Activated B cell treated with CpG ODN at 0.5 μM for 24 hours (primary cell): ENCODE data around the gene ALK. TPM values are rescaled to one million over a fixed set of nuclear protein-coding genes. Genes with fewer than 3 reads are reported as not detected.

Experiments used
- ATAC-seq: fragments of 200-7000 bp; cut with Tn5 transposase; one replicate; pipeline ENCODE4 v1.10.0; 2021; ENCODE audit warnings: low read depth, mild to moderate bottlenecking, moderate library complexity
- CTCF ChIA-PET: fragments of 350-600 bp; sonication (Branson Sonifier 250); formaldehyde crosslinking; loops from one replicate; lab custom pipeline; 2021; ENCODE audit warnings: antibody characterized with exemption; lab: Charles Lee
- POLR2A ChIA-PET: fragments of 350-600 bp; sonication (Branson Sonifier 250); formaldehyde crosslinking; loops from one replicate; lab custom pipeline; 2021; ENCODE audit warnings: antibody characterized with exemption; lab: Charles Lee
- DNase-seq: peaks from one replicate; pipeline ENCODE4 v3.0.0; 2022
- H3K27ac Mint-ChIP-seq: one replicate; pipeline ENCODE4 v1.8.0; 2020; ENCODE audit warnings: mixed read lengths
- H3K27me3 Mint-ChIP-seq: one replicate; pipeline ENCODE4 v1.8.0; 2021; ENCODE audit warnings: mixed read lengths
- H3K36me3 Mint-ChIP-seq: one replicate; pipeline ENCODE4 v1.8.0; 2021; ENCODE audit warnings: low read depth, mixed read lengths
- H3K4me1 Mint-ChIP-seq: one replicate; pipeline ENCODE4 v1.8.0; 2021; ENCODE audit warnings: mixed read lengths
- H3K4me3 Mint-ChIP-seq: one replicate; pipeline ENCODE4 v1.8.0; 2020; ENCODE audit warnings: mild to moderate bottlenecking, mixed read lengths
- H3K9me3 Mint-ChIP-seq: one replicate; pipeline ENCODE4 v1.8.0; 2020; ENCODE audit warnings: mixed read lengths
- intact Hi-C: fragments of 100-400 bp; cut with micrococcal nuclease; formaldehyde crosslinking; loops from one replicate; pipeline ENCODE4 v1.15.1; 2024
- total RNA-seq: library from RNA; stranded (reverse); gene quantifications from 2 replicates; pipeline ENCODE4 v1.2.3, GENCODE V29; 2022
- TF ChIP-seq, protein P1 (sequence below): fragments of 200-600 bp; IDR thresholded peaks from one replicate; pipeline ENCODE4 v1.8.0; 2022; ENCODE audit warnings: antibody characterized with exemption, mild to moderate bottlenecking

ALK gene
- total RNA-seq, 1 donor from 2014 or later: not detected

GRCh38 chr2:29377788-29378187, 543.6 kb downstream of the ALK start:
- TF ChIP-seq, protein P1, sequence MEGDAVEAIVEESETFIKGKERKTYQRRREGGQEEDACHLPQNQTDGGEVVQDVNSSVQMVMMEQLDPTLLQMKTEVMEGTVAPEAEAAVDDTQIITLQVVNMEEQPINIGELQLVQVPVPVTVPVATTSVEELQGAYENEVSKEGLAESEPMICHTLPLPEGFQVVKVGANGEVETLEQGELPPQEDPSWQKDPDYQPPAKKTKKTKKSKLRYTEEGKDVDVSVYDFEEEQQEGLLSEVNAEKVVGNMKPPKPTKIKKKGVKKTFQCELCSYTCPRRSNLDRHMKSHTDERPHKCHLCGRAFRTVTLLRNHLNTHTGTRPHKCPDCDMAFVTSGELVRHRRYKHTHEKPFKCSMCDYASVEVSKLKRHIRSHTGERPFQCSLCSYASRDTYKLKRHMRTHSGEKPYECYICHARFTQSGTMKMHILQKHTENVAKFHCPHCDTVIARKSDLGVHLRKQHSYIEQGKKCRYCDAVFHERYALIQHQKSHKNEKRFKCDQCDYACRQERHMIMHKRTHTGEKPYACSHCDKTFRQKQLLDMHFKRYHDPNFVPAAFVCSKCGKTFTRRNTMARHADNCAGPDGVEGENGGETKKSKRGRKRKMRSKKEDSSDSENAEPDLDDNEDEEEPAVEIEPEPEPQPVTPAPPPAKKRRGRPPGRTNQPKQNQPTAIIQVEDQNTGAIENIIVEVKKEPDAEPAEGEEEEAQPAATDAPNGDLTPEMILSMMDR: no peak
- no peaks in the 10 kb centered on the region for H3K36me3 Mint-ChIP-seq
- intact Hi-C loops: no loop called here
- H3K4me3 Mint-ChIP-seq: no peak overlapping the region
- H3K4me1 Mint-ChIP-seq: no peaks in the 10 kb centered on the region
- POLR2A ChIA-PET: no interaction called here
- no peak overlapping the region for H3K27ac Mint-ChIP-seq
- ATAC-seq: no peak
- DNase-seq: no peak
- CTCF ChIA-PET: no interaction called here
- H3K9me3 Mint-ChIP-seq: no peaks in the 10 kb centered on the region
- peaks cover 6% of the 10 kb centered on the region for H3K27me3 Mint-ChIP-seq

GRCh38 chr2:29376541-29376940, 544.8 kb downstream of the ALK start:
- H3K9me3 Mint-ChIP-seq: no peaks in the 10 kb centered on the region
- POLR2A ChIA-PET: no interaction called here
- H3K36me3 Mint-ChIP-seq: no peaks in the 10 kb centered on the region
- no peak overlapping the region for H3K27ac Mint-ChIP-seq
- no peak overlapping the region for H3K4me3 Mint-ChIP-seq
- TF ChIP-seq, protein P1: no peak
- ATAC-seq (no peak), DNase-seq (no peak)
- intact Hi-C loops: no loop called here
- CTCF ChIA-PET: no interaction called here
- H3K4me1 Mint-ChIP-seq: no peaks in the 10 kb centered on the region
- peaks cover 9% of the 10 kb centered on the region for H3K27me3 Mint-ChIP-seq

GRCh38 chr2:29375843-29376242, 545.5 kb downstream of the ALK start:
- no peak overlapping the region for H3K27ac Mint-ChIP-seq
- H3K36me3 Mint-ChIP-seq: no peaks in the 10 kb centered on the region
- POLR2A ChIA-PET: no interaction called here
- ATAC-seq (no peak), DNase-seq (no peak)
- peaks cover 11% of the 10 kb centered on the region for H3K27me3 Mint-ChIP-seq
- no peaks in the 10 kb centered on the region for H3K9me3 Mint-ChIP-seq
- TF ChIP-seq, protein P1: no peak
- H3K4me3 Mint-ChIP-seq: no peak overlapping the region
- H3K4me1 Mint-ChIP-seq: no peaks in the 10 kb centered on the region
- CTCF ChIA-PET: no interaction called here
- intact Hi-C loops: no loop called here

- Mint-ChIP-seq H3K9me3 (no peaks in the 10 kb centered on the region), H3K4me1 (no peaks in the 10 kb centered on the region), H3K4me3 (no peak overlapping the region), H3K36me3 (no peaks in the 10 kb centered on the region), H3K27ac (no peak overlapping the region), H3K27me3 (peaks cover 12% of the 10 kb centered on the region)
- POLR2A ChIA-PET: no interaction called here
- intact Hi-C loops: no loop called here
- ATAC-seq (no peak), DNase-seq (no peak)
- CTCF ChIA-PET: no interaction called here
- TF ChIP-seq, protein P1: no peak
Observed at GRCh38 chr2:29374823-29375222, 546.6 kb downstream of the ALK start.

DNA sequence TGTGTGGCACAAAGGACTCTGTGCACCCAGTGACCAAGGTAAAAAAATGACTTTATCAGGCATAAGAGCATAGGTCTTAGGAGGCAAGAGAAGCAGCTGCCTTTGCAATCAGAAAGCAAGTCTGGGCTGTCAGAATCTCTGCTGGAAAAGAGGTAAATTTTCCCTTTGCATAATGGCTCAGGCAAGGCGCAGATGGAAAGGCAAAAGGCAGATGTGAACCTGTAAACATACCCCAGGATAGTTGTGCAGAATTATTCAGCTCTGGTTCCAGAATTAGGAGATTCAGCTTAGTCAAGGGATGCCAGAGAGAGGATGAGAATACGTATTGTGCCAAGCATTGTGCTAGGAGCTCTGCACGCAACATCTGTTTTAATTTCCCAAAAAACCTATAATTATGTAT, 547.5 kb downstream of the ALK start:
- TF ChIP-seq, protein P1: no peak
- Mint-ChIP-seq H3K27me3 (peaks cover 9% of the 10 kb centered on the region), H3K9me3 (no peaks in the 10 kb centered on the region), H3K36me3 (no peaks in the 10 kb centered on the region), H3K4me1 (no peaks in the 10 kb centered on the region), H3K27ac (no peak overlapping the region), H3K4me3 (no peak overlapping the region)
- ATAC-seq: no peak
- intact Hi-C loops: no loop called here
- no peak for DNase-seq
- ChIA-PET POLR2A (no interaction called here), CTCF (no interaction called here)
